H1 (cell line): ENCODE measurements around the gene CSPG5. TPM values are rescaled to one million over a fixed set of nuclear protein-coding genes. Genes with fewer than 3 reads are reported as not detected.

ENCODE experiments used
- CTCF ChIA-PET: fragments of 300-600 bp; sonication (Branson Sonifier 250); formaldehyde crosslinking; loops from one replicate; lab custom pipeline; 2021; ENCODE audit not compliant: partially characterized antibody; lab: Charles Lee
- POLR2A ChIA-PET: fragments of 300-600 bp; sonication (Branson Sonifier 250); formaldehyde crosslinking; loops from one replicate; lab custom pipeline; 2021; ENCODE audit warnings: inconsistent platforms; ENCODE audit not compliant: partially characterized antibody; lab: Charles Lee
- DNase-seq, 2 experiments: peaks; one replicate each; pipeline versions ENCODE4 v3.0.0 to v3.0.0-alpha.2; 2010 to 2022; ENCODE audit warnings: low spot score in 2 of 2, low read depth in 1 of 2, mixed read lengths in 1 of 2
- FAIRE-seq: peaks from 2 replicates; lab custom pipeline; 2011; peaks lifted over from hg19 to GRCh38; lab: Jason Lieb, UNC
- H2AFZ ChIP-seq: 2 replicates; pipeline ENCODE4 v1.8.1; 2012; ENCODE audit warnings: low read length, inconsistent platforms
- H2AK5ac ChIP-seq: 2 replicates; pipeline ENCODE4 v1.6.1; 2013; ENCODE audit warnings: low read depth, low read length
- H2BK120ac ChIP-seq: replicated peaks from 2 replicates; pipeline ENCODE3; 2013; ENCODE audit warnings: low read depth, low read length, inconsistent platforms
- H2BK12ac ChIP-seq: 2 replicates; pipeline ENCODE4 v1.6.1; 2013; ENCODE audit warnings: low read depth, low read length
- H2BK15ac ChIP-seq: 2 replicates; pipeline ENCODE4 v1.6.1; 2013; ENCODE audit warnings: low read length
- H2BK20ac ChIP-seq: 2 replicates; pipeline ENCODE4 v1.6.1; 2013; ENCODE audit warnings: low read length
- H2BK5ac ChIP-seq: 2 replicates; pipeline ENCODE4 v1.6.1; 2013; ENCODE audit warnings: low read depth, low read length
- H3K14ac ChIP-seq: 2 replicates; pipeline ENCODE4 v1.6.1; 2013; ENCODE audit warnings: inconsistent platforms; ENCODE audit not compliant: insufficient read length
- H3K18ac ChIP-seq: 2 replicates; pipeline ENCODE4 v1.6.1; 2013; ENCODE audit warnings: low read length; ENCODE audit errors: extremely low read depth
- H3K23ac ChIP-seq: 2 replicates; pipeline ENCODE4 v1.6.1; 2013; ENCODE audit warnings: inconsistent platforms; ENCODE audit not compliant: insufficient read length
- H3K23me2 ChIP-seq: 2 replicates; pipeline ENCODE4 v1.6.1; 2013; ENCODE audit warnings: low read depth, low read length
- H3K27ac ChIP-seq: 2 replicates; pipeline ENCODE4 v1.6.1; 2011; ENCODE audit warnings: low read depth, low read length, inconsistent platforms
- H3K27me3 ChIP-seq, 4 experiments: replicated peaks in 1 of 4; 1 replicate in 1 of 4; 2 replicates in 3 of 4; pipeline versions ENCODE4 v1.6.1 to v1.8.1; 2011 to 2013; ENCODE audit warnings: low read length in 3 of 4, mild to moderate bottlenecking in 3 of 4, inconsistent platforms in 2 of 4, mixed read lengths in 2 of 4, moderate library complexity in 1 of 4; ENCODE audit not compliant: control insufficient read depth in 3 of 4, insufficient read depth in 3 of 4; ENCODE audit errors: extremely low read depth in 1 of 4
- H3K36me3 ChIP-seq, 4 experiments: 2 replicates each; pipeline versions ENCODE4 v1.6.1 to v1.8.1; 2011 to 2013; ENCODE audit warnings: mild to moderate bottlenecking in 4 of 4, low read length in 3 of 4, moderate library complexity in 2 of 4, control low read depth in 1 of 4, inconsistent platforms in 1 of 4; ENCODE audit not compliant: insufficient read depth in 4 of 4, control insufficient read depth in 2 of 4
- H3K4ac ChIP-seq: replicated peaks from 2 replicates; pipeline ENCODE3; 2013; ENCODE audit warnings: low read length, low read depth, mixed read lengths, inconsistent platforms; ENCODE audit not compliant: insufficient read length
- H3K4me1 ChIP-seq, 4 experiments: replicated peaks in 1 of 4; 1 replicate in 1 of 4; 2 replicates in 3 of 4; pipeline versions ENCODE4 v1.6.1 to v1.8.1; 2011 to 2013; ENCODE audit warnings: low read length in 3 of 4, inconsistent platforms in 2 of 4, mixed read lengths in 1 of 4; ENCODE audit not compliant: insufficient read depth in 4 of 4, control insufficient read depth in 3 of 4
- H3K4me2 ChIP-seq, 2 experiments: 2 replicates each; pipeline versions ENCODE4 v1.6.1 to v1.8.1; 2011 to 2013; ENCODE audit warnings: low read depth in 2 of 2, low read length in 2 of 2, control low read depth in 1 of 2, inconsistent platforms in 1 of 2, mild to moderate bottlenecking in 1 of 2; ENCODE audit not compliant: insufficient read depth in 1 of 2
- H3K4me3 ChIP-seq, 4 experiments: fragments of 200-600, 300-600 bp in 1 of 4; sonication (generic), shearing (Covaris generic), sonication (Bioruptor Twin) in 1 of 4; 2 replicates each; pipeline versions ENCODE4 v1.5.1 to v1.8.1; 2011 to 2016; ENCODE audit warnings: low read length in 4 of 4, low read depth in 3 of 4, control low read depth in 2 of 4, inconsistent platforms in 2 of 4, mild to moderate bottlenecking in 2 of 4, mixed read lengths in 1 of 4, moderate library complexity in 1 of 4; ENCODE audit not compliant: insufficient read depth in 2 of 4; ENCODE audit errors: extremely low read depth in 1 of 4
- H3K56ac ChIP-seq: replicated peaks from 2 replicates; pipeline ENCODE3; 2013; ENCODE audit warnings: low read depth, mild to moderate bottlenecking, mixed read lengths, low read length, inconsistent platforms; ENCODE audit not compliant: insufficient read length
- H3K79me1 ChIP-seq: 2 replicates; pipeline ENCODE4 v1.6.1; 2013; ENCODE audit warnings: low read depth, low read length, control low read depth
- H3K79me2 ChIP-seq, 2 experiments: 2 replicates each; pipeline versions ENCODE4 v1.6.1 to v1.8.1; 2012 to 2013; ENCODE audit warnings: low read length in 2 of 2, mild to moderate bottlenecking in 2 of 2, inconsistent platforms in 1 of 2; ENCODE audit not compliant: insufficient read depth in 2 of 2, control insufficient read depth in 1 of 2
- H3K9ac ChIP-seq, 4 experiments: replicated peaks in 1 of 4; 1 replicate in 1 of 4; 2 replicates in 3 of 4; pipeline versions ENCODE4 v1.6.1 to v1.8.1; 2011 to 2013; ENCODE audit warnings: low read depth in 3 of 4, low read length in 3 of 4, control low read depth in 2 of 4, mild to moderate bottlenecking in 2 of 4, moderate library complexity in 2 of 4, inconsistent platforms in 1 of 4; ENCODE audit errors: extremely low read depth in 1 of 4
- H3K9me3 ChIP-seq, 2 experiments: 2 replicates each; pipeline versions ENCODE4 v1.6.1 to v1.8.1; 2012 to 2013; ENCODE audit warnings: mild to moderate bottlenecking in 2 of 2, moderate library complexity in 2 of 2, control low read depth in 1 of 2, inconsistent platforms in 1 of 2, low read depth in 1 of 2, low read length in 1 of 2, mixed read lengths in 1 of 2; ENCODE audit not compliant: insufficient read depth in 2 of 2
- H4K20me1 ChIP-seq, 2 experiments: replicated peaks in 1 of 2; 2 replicates each; pipeline versions ENCODE3 to v1.8.1; 2011 to 2013; ENCODE audit warnings: inconsistent platforms in 2 of 2, low read length in 2 of 2, mild to moderate bottlenecking in 1 of 2; ENCODE audit not compliant: insufficient read depth in 2 of 2, control insufficient read depth in 1 of 2
- H4K5ac ChIP-seq: 2 replicates; pipeline ENCODE4 v1.6.1; 2013; ENCODE audit warnings: low read length, low read depth, mixed read lengths, inconsistent platforms; ENCODE audit not compliant: insufficient read length
- H4K8ac ChIP-seq: 2 replicates; pipeline ENCODE4 v1.8.0; 2013; ENCODE audit warnings: mild to moderate bottlenecking, moderate library complexity, low read length, inconsistent platforms; ENCODE audit not compliant: insufficient read depth; ENCODE audit errors: extremely low read depth
- H4K91ac ChIP-seq: replicated peaks from 2 replicates; pipeline ENCODE3; 2013; ENCODE audit warnings: low read length, mixed read lengths, inconsistent platforms; ENCODE audit not compliant: insufficient read length
- CBX8 ChIP-seq: fragments of 300-800, 300-1000 bp; sonication (generic); IDR thresholded peaks from 2 replicates; pipeline ENCODE4 v1.7.1; 2016; ENCODE audit warnings: low read depth, low read length, borderline replicate concordance
- WGBS, 2 experiments: shearing (Covaris generic) in 1 of 2; methylation state at CpG; one replicate each; pipeline versions ENCODE4 v1.1.6 to v1.1.7; 2013 to 2015; ENCODE audit warnings: low lambda C conversion rate in 2 of 2, mixed read lengths in 2 of 2, inconsistent platforms in 1 of 2, low coverage in 1 of 2, missing lambda C conversion rate in 1 of 2; ENCODE audit not compliant: insufficient replicate concordance in 2 of 2, insufficient coverage in 1 of 2, insufficient read length in 1 of 2; ENCODE audit errors: extremely low coverage in 1 of 2, missing lambda C conversion rate in 1 of 2; 5-methylcytosine and 5-hydroxymethylcytosine counted together
- polyA plus RNA-seq, 7 experiments: library from polyadenylated mRNA; depleted of rRNA in 3 of 7; stranded (reverse) in 5 of 7; unstranded in 2 of 7; fragments of >200 nt in 5 of 7; fragments of 200-250 nt in 2 of 7; gene quantifications; 1 replicate in 5 of 7; 2 replicates in 1 of 7; 4 replicates in 1 of 7; pipeline versions ENCODE4 v1.2.1 to v1.2.3, GENCODE V29; 2011 to 2013; ENCODE audit warnings: missing spikeins in 2 of 7, mixed read lengths in 2 of 7
- total RNA-seq: library from RNA; stranded (reverse); fragmentation: NEBNext Ultra II Directional; extraction: Animal tissue kit (Norgen Biotek cat#: 25700); gene quantifications from 2 replicates; pipeline ENCODE4 v1.2.1, GENCODE V29; 2021

CSPG5 gene
- total and polyA plus RNA-seq, 2 of the 8 experiments (the other 6 are each of a cell fraction or from before 2014, with no cell fraction given) = 2.1 to 7.4 TPM

DNA sequence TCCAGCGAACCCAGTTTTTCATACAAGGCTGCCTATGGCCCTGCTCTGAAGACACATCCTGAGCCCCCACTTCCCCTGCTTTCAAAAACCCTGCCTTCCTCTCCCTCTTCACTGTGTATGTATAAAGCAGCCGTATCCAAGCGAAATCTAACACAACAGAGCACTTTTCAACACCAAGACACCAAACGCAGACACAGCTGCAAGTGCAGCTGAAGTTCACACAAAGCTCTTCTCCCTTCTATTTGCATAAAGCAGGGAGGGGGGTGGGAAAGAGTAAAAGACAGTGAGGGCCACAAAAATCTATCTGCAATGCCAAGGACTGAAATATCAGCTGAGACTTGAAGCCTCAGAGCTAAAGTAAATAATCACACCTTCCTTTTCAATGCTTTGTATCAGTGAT, 35.1 kb upstream of the CSPG5 start:
- FAIRE-seq (peak; percentile 55), DNase-seq (no peak)
- Histone ChIP-seq H3K9ac (no peak overlapping the region), H3K79me2 (no peaks in the 10 kb centered on the region), H4K20me1 (peaks cover 0 to 3% of the 10 kb centered on the region in 2 experiments), H2AK5ac (no peak overlapping the region), H4K5ac (no peak overlapping the region), H3K4me2 (no peak overlapping the region), H3K4me3 (no peak overlapping the region), H4K8ac (no peak overlapping the region), H3K18ac (no peak overlapping the region), H3K27ac (no peak overlapping the region), H2BK12ac (no peak overlapping the region), H3K14ac (no peak overlapping the region), H3K56ac (no peak overlapping the region), H2BK15ac (no peak overlapping the region), H3K4ac (no peak overlapping the region), H3K9me3 (no peaks in the 10 kb centered on the region), H2BK20ac (no peak overlapping the region), H3K79me1 (no peaks in the 10 kb centered on the region), H3K36me3 (peaks cover 27 to 72% (median 53%) of the 10 kb centered on the region in 4 experiments), H4K91ac (no peak overlapping the region), H2AFZ (no peak overlapping the region), H3K27me3 (no peaks in the 10 kb centered on the region), H2BK5ac (no peak overlapping the region), H3K23ac (no peak overlapping the region), H3K4me1 (no peaks in the 10 kb centered on the region), H3K23me2 (no peaks in the 10 kb centered on the region), H2BK120ac (no peak overlapping the region)
- TF ChIP-seq CBX8 = no peak
- 86% methylated on average over 4 of the region's 4 CpGs; no CpG with 5 or more reads in 1 of the 2 experiments for whole genome bisulfite sequencing, 2 experiments
- ChIA-PET CTCF (interaction anchor here (0.7 to 2.5 kb wide), 3 partner anchors 12 to 92 kb away, joined by 4 to 11 read pairs (median 5); no protein-coding TSS in a partner anchor), POLR2A (no interaction called here)
